ENCODE data around the gene ILF3. TPM values are rescaled to one million over a fixed set of nuclear protein-coding genes. Genes with fewer than 3 reads are reported as not detected.

The ILF3 gene
- polyA plus RNA-seq, 3 donors from 2014 or later = 33.7 to 107 (median 52.2) TPM

GRCh38 chr19:10631874-10632273 lies 22.3 kb upstream of the ILF3 start:
- Mint-ChIP-seq H3K27me3 (ENCODE audit: low read depth in 3 of 3) (peaks cover 1 to 3% (median 2%) of the 10 kb centered on the region in 3 donors), H3K9me3 (no peaks in the 10 kb centered on the region), H3K4me1 (peaks cover 6 to 10% of the 10 kb centered on the region in 2 donors), H3K4me3 (no peak overlapping the region), H3K36me3 (peaks cover 19 to 44% (median 20%) of the 10 kb centered on the region in 3 donors), H3K27ac (peak overlapping the region in 1 of 6 donors; percentile 18)
- no peak for DNase-seq

GRCh38 chr19:10634430-10634829 lies 19.7 kb upstream of the ILF3 start:
- H3K4me1 Mint-ChIP-seq = peaks cover 10 to 15% of the 10 kb centered on the region in 2 donors
- H3K9me3 Mint-ChIP-seq = no peaks in the 10 kb centered on the region
- H3K4me3 Mint-ChIP-seq = no peak overlapping the region
- H3K27ac Mint-ChIP-seq = no peak overlapping the region
- DNase-seq = no peak
- peaks cover 1 to 6% (median 2%) of the 10 kb centered on the region in 3 donors for H3K27me3 Mint-ChIP-seq (ENCODE audit: low read depth in 3 of 3)
- peaks cover 27 to 51% (median 29%) of the 10 kb centered on the region in 3 donors for H3K36me3 Mint-ChIP-seq

- no peaks in the 10 kb centered on the region for H3K9me3 Mint-ChIP-seq
- no peak overlapping the region for H3K4me3 Mint-ChIP-seq
- peaks cover 10 to 15% of the 10 kb centered on the region in 2 donors for H3K4me1 Mint-ChIP-seq
- no peak for DNase-seq
- peak overlapping the region in 3 of 6 donors; percentile 5 to 30 (median 7) for H3K27ac Mint-ChIP-seq
- peaks cover 1 to 6% (median 2%) of the 10 kb centered on the region in 3 donors for H3K27me3 Mint-ChIP-seq (ENCODE audit: low read depth in 3 of 3)
- H3K36me3 Mint-ChIP-seq = peaks cover 27 to 51% (median 29%) of the 10 kb centered on the region in 3 donors
Measured at GRCh38 chr19:10634963-10635362, 19.2 kb upstream of the ILF3 start.

- Mint-ChIP-seq H3K27me3 (ENCODE audit: low read depth in 3 of 3) (peaks cover 1 to 6% (median 2%) of the 10 kb centered on the region in 3 donors), H3K4me1 (peaks cover 10 to 15% of the 10 kb centered on the region in 2 donors), H3K4me3 (no peak overlapping the region), H3K27ac (peak overlapping the region in 4 of 6 donors; percentile 51 to 81 (median 68)), H3K36me3 (peaks cover 25 to 55% (median 27%) of the 10 kb centered on the region in 3 donors), H3K9me3 (no peaks in the 10 kb centered on the region)
- DNase-seq = no peak
Measured at GRCh38 chr19:10636304-10636972, 17.7 kb upstream of the ILF3 start.

GRCh38 chr19:10637894-10638293 lies 16.3 kb upstream of the ILF3 start:
- Mint-ChIP-seq H3K27me3 (ENCODE audit: low read depth in 3 of 3) (peaks cover 1 to 6% (median 4%) of the 10 kb centered on the region in 3 donors), H3K36me3 (peaks cover 20 to 50% (median 27%) of the 10 kb centered on the region in 3 donors), H3K4me1 (peaks cover 14 to 16% of the 10 kb centered on the region in 2 donors), H3K27ac (peak overlapping the region in 5 of 6 donors; percentile 29 to 74 (median 54)), H3K9me3 (no peaks in the 10 kb centered on the region), H3K4me3 (no peak overlapping the region)
- DNase-seq = no peak

- H3K9me3 Mint-ChIP-seq = peaks cover 0 to 2% (median 0%) of the 10 kb centered on the region in 6 donors
- no peak for DNase-seq
- peaks cover 27 to 35% of the 10 kb centered on the region in 2 donors for H3K4me1 Mint-ChIP-seq
- peaks cover 0 to 10% (median 6%) of the 10 kb centered on the region in 3 donors for H3K27me3 Mint-ChIP-seq (ENCODE audit: low read depth in 3 of 3)
- H3K36me3 Mint-ChIP-seq = peaks cover 19 to 44% (median 30%) of the 10 kb centered on the region in 3 donors
- H3K4me3 Mint-ChIP-seq = no peak overlapping the region
- H3K27ac Mint-ChIP-seq = peak overlapping the region in 4 of 6 donors; percentile 30 to 78 (median 44)
Measured at GRCh38 chr19:10639836-10640235, 14.3 kb upstream of the ILF3 start.

GRCh38 chr19:10640361-10640760 lies 13.8 kb upstream of the ILF3 start:
- peaks cover 28 to 36% of the 10 kb centered on the region in 2 donors for H3K4me1 Mint-ChIP-seq
- peak overlapping the region in 1 of 6 donors; percentile 58 for H3K27ac Mint-ChIP-seq
- no peak for DNase-seq

GRCh38 chr19:10641248-10641647 lies 12.9 kb upstream of the ILF3 start:
- DNase-seq = no peak
- no peak overlapping the region for H3K4me3 Mint-ChIP-seq
- H3K27me3 Mint-ChIP-seq (ENCODE audit: low read depth in 3 of 3) = peaks cover 0 to 11% (median 3%) of the 10 kb centered on the region in 3 donors
- peaks cover 11 to 32% (median 21%) of the 10 kb centered on the region in 3 donors for H3K36me3 Mint-ChIP-seq
- H3K27ac Mint-ChIP-seq = peak overlapping the region in 2 of 6 donors; percentile 49 to 69
- peaks cover 29 to 36% of the 10 kb centered on the region in 2 donors for H3K4me1 Mint-ChIP-seq
- H3K9me3 Mint-ChIP-seq = peaks cover 0 to 2% (median 0%) of the 10 kb centered on the region in 6 donors

More at GRCh38 chr19:10640361-10640760, 13.8 kb upstream of the ILF3 start:
- no peak overlapping the region for H3K4me3 Mint-ChIP-seq
- peaks cover 15 to 39% (median 26%) of the 10 kb centered on the region in 3 donors for H3K36me3 Mint-ChIP-seq
- H3K27me3 Mint-ChIP-seq (ENCODE audit: low read depth in 3 of 3) = peaks cover 0 to 11% (median 4%) of the 10 kb centered on the region in 3 donors
- peaks cover 0 to 2% (median 0%) of the 10 kb centered on the region in 6 donors for H3K9me3 Mint-ChIP-seq

- no peak for DNase-seq
- H3K4me1 Mint-ChIP-seq = peaks cover 26 to 34% of the 10 kb centered on the region in 2 donors
- H3K27ac Mint-ChIP-seq = peak overlapping the region in 5 of 6 donors; percentile 30 to 93 (median 69)
- peaks cover 6 to 26% (median 14%) of the 10 kb centered on the region in 3 donors for H3K36me3 Mint-ChIP-seq
- no peak overlapping the region for H3K4me3 Mint-ChIP-seq
- peaks cover 0 to 2% (median 0%) of the 10 kb centered on the region in 6 donors for H3K9me3 Mint-ChIP-seq
- peaks cover 0 to 11% (median 3%) of the 10 kb centered on the region in 3 donors for H3K27me3 Mint-ChIP-seq (ENCODE audit: low read depth in 3 of 3)
Measured at GRCh38 chr19:10642473-10643171, 11.5 kb upstream of the ILF3 start.

GRCh38 chr19:10643172-10643967 lies 10.8 kb upstream of the ILF3 start:
- DNase-seq = peak in 2 of 3 donors; percentile 38 to 47

GRCh38 chr19:10643968-10644259 lies 10.2 kb upstream of the ILF3 start:
- H3K27me3 Mint-ChIP-seq (ENCODE audit: low read depth in 3 of 3) = peaks cover 0 to 11% (median 2%) of the 10 kb centered on the region in 3 donors
- no peak for DNase-seq
- peak overlapping the region; percentile 68 to 93 (median 85) for H3K27ac Mint-ChIP-seq
- peaks cover 0 to 2% (median 0%) of the 10 kb centered on the region in 6 donors for H3K9me3 Mint-ChIP-seq
- peak overlapping the region in 1 of 5 donors; percentile 40 for H3K4me3 Mint-ChIP-seq
- H3K4me1 Mint-ChIP-seq = peaks cover 21 to 26% of the 10 kb centered on the region in 2 donors
- peaks cover 0 to 19% (median 8%) of the 10 kb centered on the region in 3 donors for H3K36me3 Mint-ChIP-seq

More at GRCh38 chr19:10643172-10643967, 10.8 kb upstream of the ILF3 start:
- H3K9me3 Mint-ChIP-seq = peaks cover 0 to 2% (median 0%) of the 10 kb centered on the region in 6 donors
- peak overlapping the region in 2 of 5 donors; percentile 32 to 44 for H3K4me3 Mint-ChIP-seq
- peaks cover 0 to 19% (median 8%) of the 10 kb centered on the region in 3 donors for H3K36me3 Mint-ChIP-seq
- peaks cover 0 to 11% (median 2%) of the 10 kb centered on the region in 3 donors for H3K27me3 Mint-ChIP-seq (ENCODE audit: low read depth in 3 of 3)
- peaks cover 21 to 26% of the 10 kb centered on the region in 2 donors for H3K4me1 Mint-ChIP-seq
- peak overlapping the region; percentile 68 to 93 (median 85) for H3K27ac Mint-ChIP-seq

GRCh38 chr19:10644260-10645007 lies 9.7 kb upstream of the ILF3 start:
- H3K4me1 Mint-ChIP-seq = peaks cover 17 to 26% of the 10 kb centered on the region in 2 donors
- peaks cover 0 to 2% (median 0%) of the 10 kb centered on the region in 6 donors for H3K9me3 Mint-ChIP-seq
- peak; percentile 78 to 84 (median 82) for DNase-seq
- peak overlapping the region; percentile 68 to 93 (median 84) for H3K27ac Mint-ChIP-seq
- H3K27me3 Mint-ChIP-seq (ENCODE audit: low read depth in 3 of 3) = peaks cover 0 to 11% (median 2%) of the 10 kb centered on the region in 3 donors
- no peak overlapping the region for H3K4me3 Mint-ChIP-seq
- H3K36me3 Mint-ChIP-seq = peaks cover 0 to 15% (median 4%) of the 10 kb centered on the region in 3 donors

All from immature natural killer cell (primary cell).